Fibroblast of peridontal ligament (primary cell): ENCODE data around the gene MAGEA3.
"Not testable (repeated sequence)": the region's sequence is repeated elsewhere in the genome, so short reads cannot be mapped to it uniquely, and the experiment has no call there.

ENCODE experiments used
- DNase-seq: peaks from one replicate; pipeline ENCODE4 v3.0.0-alpha.2; 2010; ENCODE audit errors: extremely low read depth

The MAGEA3 gene, protein sequence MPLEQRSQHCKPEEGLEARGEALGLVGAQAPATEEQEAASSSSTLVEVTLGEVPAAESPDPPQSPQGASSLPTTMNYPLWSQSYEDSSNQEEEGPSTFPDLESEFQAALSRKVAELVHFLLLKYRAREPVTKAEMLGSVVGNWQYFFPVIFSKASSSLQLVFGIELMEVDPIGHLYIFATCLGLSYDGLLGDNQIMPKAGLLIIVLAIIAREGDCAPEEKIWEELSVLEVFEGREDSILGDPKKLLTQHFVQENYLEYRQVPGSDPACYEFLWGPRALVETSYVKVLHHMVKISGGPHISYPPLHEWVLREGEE

DNA sequence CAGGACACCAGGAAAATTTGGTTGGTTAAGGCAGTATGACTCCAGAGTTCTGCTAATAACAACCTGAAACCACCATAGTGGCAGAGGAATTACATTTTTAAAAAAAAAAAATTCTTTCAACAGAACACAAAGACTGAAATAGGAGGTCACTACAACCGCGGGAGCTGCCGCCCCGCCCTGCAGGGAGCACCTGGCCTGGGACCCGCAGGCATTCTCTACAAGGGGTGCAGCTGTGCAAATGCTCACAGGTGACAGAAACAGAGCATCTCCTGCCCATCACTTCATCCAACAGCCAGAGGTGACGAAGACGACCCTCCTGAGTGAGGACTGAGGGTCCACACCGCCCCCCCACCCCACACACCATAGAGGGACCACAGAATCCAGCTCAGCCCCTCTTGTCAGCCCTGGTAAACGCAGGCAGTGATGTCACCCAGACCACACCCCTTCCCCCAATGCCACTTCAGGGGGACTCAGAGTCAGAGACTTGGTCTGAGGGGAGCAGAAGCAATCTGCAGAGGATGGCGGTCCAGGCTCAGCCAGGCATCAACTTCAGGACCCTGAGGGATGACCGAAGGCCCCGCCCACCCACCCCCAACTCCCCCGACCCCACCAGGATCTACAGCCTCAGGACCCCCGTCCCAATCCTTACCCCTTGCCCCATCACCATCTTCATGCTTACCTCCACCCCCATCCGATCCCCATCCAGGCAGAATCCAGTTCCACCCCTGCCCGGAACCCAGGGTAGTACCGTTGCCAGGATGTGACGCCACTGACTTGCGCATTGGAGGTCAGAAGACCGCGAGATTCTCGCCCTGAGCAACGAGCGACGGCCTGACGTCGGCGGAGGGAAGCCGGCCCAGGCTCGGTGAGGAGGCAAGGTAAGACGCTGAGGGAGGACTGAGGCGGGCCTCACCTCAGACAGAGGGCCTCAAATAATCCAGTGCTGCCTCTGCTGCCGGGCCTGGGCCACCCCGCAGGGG lies at the start of gene MAGEA3:
MAGEA3 (plus strand) TSS at position 843 of the 980 bp plus-strand sequence. CDS start 2,039 bp downstream, outside the sequence.
- DNase-seq = not testable (repeated sequence)

DNA sequence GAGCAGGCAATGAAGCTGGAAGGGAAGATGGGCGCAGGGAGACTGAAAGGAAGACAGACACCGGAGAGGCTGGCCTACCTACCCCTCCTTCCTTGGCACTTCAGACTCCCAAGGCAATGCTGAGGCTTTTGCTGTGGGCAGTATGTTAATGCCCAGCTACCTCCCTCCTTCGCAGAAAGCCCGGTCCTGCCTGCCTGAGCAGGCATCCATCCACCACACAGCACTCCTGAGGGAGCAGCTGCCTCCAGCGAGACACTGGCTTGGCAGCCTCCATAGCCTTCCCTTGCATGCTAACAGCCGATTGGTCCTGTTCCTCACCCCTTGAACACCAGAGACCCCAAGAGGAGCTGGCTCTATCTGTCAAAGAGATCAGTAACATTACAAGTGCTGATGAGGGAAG lies 46.5 kb upstream of the MAGEA3 start:
- no peak for DNase-seq

DNA sequence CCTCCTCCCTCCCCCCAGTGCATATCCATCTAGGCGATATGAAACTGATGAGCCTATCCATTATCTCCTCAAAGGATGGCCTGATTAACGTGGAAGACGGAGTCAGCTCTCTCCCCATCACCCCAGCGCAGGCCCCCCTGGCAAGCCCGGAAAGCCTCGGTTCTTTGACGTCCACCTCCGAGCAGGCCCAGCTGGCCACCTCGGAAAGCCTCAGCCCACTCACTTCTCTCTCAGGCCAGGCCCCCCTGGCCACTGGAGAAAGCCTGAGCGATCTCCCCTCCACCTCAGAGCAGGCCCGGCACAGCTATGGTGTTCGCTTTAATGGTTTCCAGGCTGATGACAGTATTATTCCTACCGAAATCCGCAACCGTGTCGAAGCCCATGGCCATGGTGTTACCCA lies 46.1 kb upstream of the MAGEA3 start:
- no peak for DNase-seq

DNA sequence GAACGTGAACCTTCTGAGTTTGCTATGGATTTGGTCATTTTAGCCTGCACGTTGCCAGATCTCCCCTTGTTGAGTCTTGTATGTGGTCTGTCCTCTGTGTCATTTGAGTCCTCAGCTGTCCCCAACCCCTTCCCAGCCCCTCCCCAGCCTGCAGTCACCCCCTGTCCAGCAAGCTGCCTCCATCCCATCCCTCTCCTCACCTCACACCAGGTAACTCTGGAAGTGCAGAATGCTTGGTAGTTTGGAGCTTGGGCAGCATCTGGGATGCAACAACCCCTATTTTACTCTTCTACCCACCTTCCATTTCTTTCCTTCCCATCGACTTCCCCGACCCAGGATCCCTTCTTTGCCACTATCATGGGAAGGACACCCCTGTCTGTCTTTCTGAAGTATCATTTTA lies 42.5 kb upstream of the MAGEA3 start:
- no peak for DNase-seq

DNA sequence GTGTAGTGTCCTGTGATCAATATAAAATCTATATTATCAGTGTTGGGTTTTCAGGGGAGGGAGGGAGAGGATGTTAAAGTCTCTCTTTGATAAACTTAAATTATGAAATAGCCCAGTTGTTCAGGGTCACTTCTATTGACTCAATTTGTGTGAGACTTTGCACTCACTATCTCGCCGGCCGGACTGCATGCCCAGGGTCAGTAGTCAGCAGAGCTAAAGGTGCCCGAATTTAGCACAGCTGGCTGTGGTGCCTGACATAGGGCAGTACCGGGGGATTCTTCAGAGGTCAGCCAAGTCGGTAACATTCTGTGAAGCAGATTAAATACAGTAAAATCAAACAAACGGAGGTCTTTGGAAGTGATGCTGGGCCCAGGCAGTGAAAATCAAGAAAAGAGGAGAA lies 41.7 kb upstream of the MAGEA3 start:
- no peak for DNase-seq

DNA sequence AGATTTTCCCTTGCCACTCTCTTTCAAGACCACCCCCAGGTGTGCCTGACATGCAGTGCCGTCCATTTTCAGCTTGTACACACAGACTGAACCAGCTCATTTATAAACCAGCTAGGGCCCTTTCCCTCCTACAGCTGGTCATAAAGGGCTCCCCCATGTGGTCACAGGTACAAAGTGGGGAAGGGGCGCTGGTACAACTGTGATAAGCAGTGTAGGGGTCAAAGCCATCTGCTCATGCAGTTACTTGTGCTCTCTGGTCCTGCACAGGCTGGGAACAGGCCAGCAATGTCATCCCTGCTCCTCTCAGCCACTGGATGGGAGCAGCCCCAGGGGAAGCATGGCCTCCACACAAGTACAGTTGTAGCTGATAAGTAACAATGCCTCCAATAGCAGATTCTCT lies 40.3 kb upstream of the MAGEA3 start:
- no peak for DNase-seq

DNA sequence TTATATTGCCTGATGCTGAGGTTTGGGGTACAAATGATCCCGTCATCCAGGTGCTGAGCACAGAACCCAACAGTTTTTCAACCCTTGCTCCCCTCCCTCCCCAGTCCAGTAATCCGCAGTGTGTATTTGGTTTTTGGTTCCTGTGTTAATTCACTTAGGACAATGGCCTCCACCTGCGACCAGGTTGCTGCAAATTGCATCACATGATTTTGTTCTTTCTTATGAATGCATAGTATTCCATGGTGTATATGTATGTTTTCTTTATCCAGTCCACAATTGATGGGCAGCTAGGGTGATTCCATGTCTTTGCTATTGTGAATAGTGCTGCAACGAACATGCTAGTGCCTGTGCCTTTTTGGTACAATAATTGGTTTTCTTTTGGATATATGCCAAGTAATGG lies 35.5 kb upstream of the MAGEA3 start:
- DNase-seq = no peak

DNA sequence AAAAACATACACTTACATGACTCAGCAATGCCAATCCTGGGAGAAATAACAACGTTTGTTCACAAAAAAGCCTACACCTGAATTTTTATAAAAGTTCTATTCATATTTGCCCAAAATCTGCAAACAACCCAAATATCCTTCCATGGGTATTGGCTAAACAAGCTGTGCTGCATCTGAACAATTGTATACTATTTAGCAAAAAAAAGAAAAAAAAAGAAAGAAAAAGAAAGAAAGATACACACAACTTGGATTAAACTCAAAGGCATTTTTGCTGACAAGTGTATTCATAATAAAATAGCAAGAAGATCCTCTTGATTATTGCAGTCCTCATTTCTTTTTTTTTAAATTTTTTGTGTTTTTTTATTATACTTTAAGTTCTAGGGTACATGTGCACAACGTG lies 24.5 kb upstream of the MAGEA3 start:
- DNase-seq = no peak

DNA sequence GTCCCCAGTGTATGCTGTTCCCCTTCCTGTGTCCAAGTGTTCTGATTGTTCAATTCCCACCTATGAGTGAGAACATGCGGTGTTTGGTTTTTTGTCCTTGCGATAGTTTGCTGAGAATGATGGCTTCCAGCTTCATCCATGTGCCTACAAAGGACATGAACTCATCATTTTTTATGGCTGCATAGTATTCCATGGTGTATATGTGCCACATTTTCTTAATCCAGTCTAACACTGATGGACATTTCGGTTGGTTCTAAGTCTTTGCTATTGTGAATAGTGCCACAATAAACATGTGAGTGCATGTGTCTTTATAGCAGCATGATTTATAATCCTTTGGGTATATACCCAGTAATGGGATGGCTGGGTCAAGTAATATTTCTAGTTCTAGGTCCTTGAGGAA lies 23.9 kb upstream of the MAGEA3 start:
- not testable (repeated sequence) for DNase-seq

DNA sequence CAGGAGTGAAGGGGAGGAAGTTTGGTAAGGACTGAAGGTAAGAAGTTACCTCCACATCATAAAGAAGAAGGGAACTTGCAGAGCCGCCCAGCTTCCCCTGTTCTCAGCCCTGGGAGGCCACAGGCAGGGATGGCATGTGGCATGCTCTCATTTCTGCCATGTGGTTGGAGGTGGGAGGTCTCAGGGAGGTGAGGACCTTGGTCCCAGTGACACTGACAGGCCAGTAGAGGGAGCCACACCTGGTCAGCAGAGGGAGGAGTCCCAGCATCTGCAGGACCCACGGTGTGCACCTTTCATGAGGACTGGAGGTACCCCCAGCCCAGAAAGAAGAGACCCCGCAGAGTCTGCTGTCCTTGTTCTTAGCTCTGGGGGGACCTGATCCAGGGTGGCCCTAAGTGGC lies 17.6 kb upstream of the MAGEA3 start:
- not testable (repeated sequence) for DNase-seq

DNA sequence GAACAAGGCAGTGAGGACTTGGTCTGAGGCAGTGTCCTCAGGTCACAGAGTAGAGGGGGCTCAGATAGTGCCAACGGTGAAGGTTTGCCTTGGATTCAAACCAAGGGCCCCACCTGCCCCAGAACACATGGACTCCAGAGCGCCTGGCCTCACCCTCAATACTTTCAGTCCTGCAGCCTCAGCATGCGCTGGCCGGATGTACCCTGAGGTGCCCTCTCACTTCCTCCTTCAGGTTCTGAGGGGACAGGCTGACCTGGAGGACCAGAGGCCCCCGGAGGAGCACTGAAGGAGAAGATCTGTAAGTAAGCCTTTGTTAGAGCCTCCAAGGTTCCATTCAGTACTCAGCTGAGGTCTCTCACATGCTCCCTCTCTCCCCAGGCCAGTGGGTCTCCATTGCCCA lies 1.8 kb downstream of the MAGEA3 start:
- DNase-seq = not testable (repeated sequence)

DNA sequence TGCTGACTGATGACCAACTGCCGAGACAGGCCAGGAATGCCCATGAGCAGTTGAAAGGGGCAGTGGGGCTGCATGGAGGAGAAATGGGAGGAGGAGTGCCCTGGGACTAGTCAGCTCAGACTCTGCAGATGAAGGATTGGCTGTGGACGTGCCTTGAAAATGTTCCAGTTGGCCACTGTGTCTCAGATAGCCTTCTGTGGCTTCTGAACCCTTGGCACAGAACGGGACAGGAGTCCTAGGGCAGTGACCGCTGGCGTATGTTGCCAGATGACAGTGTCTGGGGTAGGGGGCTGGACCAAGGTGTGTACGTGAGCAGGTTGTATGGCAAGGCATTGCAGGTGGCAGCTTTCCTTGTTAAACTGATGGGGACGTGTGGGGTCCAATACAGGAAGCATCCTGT lies 7.9 kb downstream of the MAGEA3 start:
- not testable (repeated sequence) for DNase-seq

DNA sequence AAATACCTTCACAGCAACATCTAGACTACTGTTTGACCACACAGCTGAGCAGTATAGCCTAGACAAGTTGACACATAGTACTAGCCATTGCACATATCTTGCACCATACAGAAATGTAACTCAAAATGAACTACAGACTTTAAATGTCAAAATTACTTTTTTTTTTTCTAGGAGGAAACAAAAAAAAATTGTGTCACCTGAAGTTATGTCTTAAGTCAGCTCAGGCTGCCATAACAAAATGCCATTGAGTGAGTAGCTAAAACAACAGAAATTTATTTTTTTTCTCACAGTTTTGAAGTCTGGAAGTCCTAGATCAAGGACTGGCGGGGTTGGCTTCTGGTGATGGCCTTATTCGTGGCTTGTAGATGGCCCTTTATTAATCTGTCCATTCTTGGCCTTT lies 10.6 kb downstream of the MAGEA3 start, which contains the start of gene CSAG2:
CSAG2 (minus strand) TSS at position 101 of the 400 bp plus-strand sequence. CDS start 161 bp downstream, outside the sequence.
- DNase-seq = not testable (repeated sequence)

DNA sequence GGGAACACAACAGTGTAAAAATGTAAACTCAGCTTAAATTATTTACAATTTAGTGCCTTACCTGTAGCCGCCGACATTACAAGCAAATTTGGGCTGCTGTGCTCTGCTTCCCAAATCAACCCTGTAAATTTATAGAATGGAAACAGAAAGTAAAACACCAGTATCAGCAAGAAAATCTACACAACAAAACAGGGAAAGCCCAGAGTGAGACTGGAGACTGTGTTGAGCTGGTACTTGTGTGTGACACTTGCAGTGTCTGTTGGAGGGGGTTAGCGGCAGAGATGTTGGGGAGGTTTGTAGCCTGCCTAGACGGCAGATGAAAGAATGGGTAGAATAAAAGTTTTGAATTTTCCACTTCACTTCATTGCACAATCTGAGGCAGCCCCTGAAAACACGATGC lies 14.6 kb downstream of the MAGEA3 start:
- DNase-seq = not testable (repeated sequence)

DNA sequence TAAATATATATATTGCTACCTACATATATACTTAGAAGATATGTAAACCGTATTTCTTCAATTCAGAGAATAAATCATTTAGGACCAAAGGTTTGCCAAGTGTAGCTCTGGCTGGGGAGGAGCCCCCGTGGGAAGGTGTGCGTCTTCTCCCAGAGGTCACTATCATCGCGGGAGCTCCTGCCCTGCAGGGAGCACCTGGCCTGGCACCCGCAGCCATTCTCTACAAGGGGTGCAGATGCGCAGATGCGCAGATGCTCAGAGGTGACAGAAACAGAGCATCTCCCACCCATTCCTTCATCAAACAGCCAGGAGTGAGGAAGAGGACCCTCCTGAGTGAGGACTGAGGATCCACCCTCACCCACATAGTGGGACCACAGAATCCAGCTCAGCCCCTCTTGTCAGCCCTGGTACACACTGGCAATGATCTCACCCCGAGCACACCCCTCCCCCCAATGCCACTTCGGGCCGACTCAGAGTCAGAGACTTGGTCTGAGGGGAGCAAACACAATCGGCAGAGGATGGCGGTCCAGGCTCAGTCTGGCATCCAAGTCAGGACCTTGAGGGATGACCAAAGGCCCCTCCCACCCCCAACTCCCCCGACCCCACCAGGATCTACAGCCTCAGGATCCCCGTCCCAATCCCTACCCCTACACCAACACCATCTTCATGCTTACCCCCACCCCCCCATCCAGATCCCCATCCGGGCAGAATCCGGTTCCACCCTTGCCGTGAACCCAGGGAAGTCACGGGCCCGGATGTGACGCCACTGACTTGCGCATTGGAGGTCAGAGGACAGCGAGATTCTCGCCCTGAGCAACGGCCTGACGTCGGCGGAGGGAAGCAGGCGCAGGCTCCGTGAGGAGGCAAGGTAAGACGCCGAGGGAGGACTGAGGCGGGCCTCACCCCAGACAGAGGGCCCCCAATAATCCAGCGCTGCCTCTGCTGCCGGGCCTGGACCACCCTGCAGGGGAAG lies 15.5 kb downstream of the MAGEA3 start, which contains the start of gene MAGEA2B:
MAGEA2B (plus strand) TSS at position 814 of the 973 bp plus-strand sequence. CDS start 2,479 bp downstream, outside the sequence.
- not testable (repeated sequence) for DNase-seq

DNA sequence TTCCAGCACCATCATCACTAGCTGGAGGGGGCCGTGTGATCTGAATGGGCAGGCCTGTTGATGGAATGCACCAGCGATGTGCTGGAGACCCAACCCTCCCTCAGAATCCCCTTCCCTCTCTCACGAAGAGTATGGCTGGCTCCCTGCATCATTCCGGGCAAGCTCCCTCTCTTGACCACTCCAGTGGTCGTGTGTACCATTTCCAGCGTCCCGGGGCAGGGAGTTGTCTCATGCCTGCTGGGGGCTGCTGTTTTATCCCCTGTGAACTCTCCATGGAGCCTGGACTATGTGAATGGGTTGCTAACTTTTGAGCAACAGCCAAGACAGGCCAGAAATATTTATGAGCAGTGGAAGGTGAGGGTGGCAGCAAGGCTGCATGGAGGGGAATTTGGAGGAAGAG lies 26.8 kb downstream of the MAGEA3 start:
- DNase-seq = no peak

DNA sequence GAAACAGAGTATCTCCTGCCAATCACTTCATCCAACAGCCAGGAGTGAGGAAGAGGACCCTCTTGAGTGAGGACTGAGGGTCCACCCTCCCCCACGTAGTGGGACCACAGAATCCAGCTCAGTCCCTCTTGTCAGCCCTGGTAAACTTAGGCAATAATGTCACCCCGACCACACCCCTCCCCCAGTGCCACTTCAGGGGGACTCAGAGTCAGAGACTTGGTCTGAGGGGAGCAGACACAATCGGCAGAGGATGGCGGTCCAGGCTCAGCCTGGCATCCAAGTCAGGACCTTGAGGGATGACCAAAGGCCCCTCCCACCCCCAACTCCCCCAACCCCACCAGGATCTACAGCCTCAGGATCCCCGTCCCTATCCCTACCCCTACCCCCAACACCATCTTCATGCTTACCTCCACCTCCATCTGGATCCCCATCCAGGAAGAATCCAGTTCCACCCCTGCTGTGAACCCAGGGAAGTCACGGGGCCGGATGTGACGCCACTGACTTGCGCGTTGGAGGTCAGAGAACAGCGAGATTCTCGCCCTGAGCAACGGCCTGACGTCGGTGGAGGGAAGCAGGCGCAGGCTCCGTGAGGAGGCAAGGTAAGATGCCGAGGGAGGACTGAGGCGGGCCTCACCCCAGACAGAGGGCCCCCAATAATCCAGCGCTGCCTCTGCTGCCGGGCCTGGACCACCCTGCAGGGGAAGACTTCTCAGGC lies 34.8 kb downstream of the MAGEA3 start, which contains the start of the genes CSAG1 and MAGEA12:
CSAG1 (minus strand) TSS at position 461 of the 715 bp plus-strand sequence. CDS start 1,261 bp downstream, outside the sequence.
MAGEA12 (plus strand) TSS at position 497 of the 715 bp plus-strand sequence. CDS start 2,405 bp downstream, outside the sequence.
- no peak for DNase-seq

DNA sequence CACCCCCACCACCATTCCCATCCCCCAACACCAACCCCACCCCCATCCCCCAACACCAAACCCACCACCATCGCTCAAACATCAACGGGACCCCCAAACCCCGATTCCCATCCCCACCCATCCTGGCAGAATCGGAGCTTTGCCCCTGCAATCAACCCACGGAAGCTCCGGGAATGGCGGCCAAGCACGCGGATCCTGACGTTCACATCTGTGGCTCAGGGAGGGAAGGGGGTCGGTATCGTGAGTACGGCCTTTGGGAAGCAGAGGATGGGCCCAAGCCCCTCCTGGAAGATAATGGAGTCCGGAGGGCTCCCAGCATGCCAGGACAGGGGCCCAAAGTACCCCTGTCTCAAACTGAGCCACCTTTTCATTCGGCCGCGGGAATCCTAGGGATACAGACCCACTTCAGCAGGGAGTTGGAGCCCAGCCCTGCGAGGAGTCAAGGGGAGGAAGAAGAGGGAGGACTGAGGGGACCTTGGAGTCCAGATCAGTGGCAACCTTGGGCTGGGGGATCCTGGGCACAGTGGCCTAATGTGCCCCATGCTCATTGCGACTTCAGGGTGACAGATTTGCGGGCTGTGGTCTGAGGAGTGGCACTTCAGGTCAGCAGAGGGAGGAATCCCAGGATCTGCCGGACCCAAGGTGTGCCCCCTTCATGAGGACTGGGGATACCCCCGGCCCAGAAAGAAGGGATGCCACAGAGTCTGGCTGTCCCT lies 35.7 kb downstream of the MAGEA3 start:
- DNase-seq = not testable (repeated sequence)

DNA sequence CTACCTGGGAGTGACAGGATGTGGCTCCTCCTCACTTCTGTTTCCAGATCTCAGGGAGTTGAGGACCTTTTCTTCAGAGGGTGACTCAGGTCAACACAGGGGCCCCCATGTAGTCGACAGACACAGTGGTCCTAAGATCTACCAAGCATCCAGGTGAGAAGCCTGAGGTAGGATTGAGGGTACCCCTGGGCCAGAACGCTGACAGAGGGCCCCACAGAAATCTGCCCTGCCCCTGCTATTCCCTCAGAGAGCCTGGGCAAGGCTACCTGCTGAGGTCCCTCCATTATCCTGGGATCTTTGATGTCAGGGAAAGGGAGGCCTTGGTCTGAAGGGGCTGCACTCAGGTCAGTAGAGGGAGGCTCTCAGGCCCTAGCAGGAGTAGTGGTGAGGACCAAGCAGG lies 36.5 kb downstream of the MAGEA3 start:
- no peak for DNase-seq
